CD4-positive, CD25-positive, alpha-beta regulatory T cell (primary cell): Measurements from ENCODE around the gene CERS6. TPM values are rescaled to one million over a fixed set of nuclear protein-coding genes. Genes with fewer than 3 reads are reported as not detected.
A peak's percentile ranks its signal among the peaks of the same experiment; 100 is the strongest.

Experiments used
- ATAC-seq, 2 donors: fragments of 150-1000 bp; cut with Tn5 transposase; one replicate each; pipeline ENCODE4 v1.10.0; 2021; ENCODE audit warnings: low read depth in 2 of 2, moderate number of reproducible peaks in 2 of 2, moderate library complexity in 1 of 2
- DNase-seq, 3 donors: peaks; one replicate each; pipeline versions ENCODE4 v3.0.0 to v3.0.0-alpha.2; 2012 to 2022; ENCODE audit warnings: mixed read lengths in 1 of 3
- H3K27ac ChIP-seq: one replicate; pipeline ENCODE4 v1.7.0; 2013; ENCODE audit warnings: mild to moderate bottlenecking, low read length; ENCODE audit not compliant: insufficient read depth, poor library complexity, severe bottlenecking
- H3K27me3 ChIP-seq: one replicate; pipeline ENCODE4 v1.7.0; 2013; ENCODE audit warnings: low read length; ENCODE audit not compliant: control insufficient read depth, insufficient read depth
- H3K36me3 ChIP-seq: one replicate; pipeline ENCODE4 v1.7.0; 2013; ENCODE audit warnings: mild to moderate bottlenecking, low read length, moderate library complexity; ENCODE audit not compliant: control insufficient read depth, insufficient read depth
- H3K4me1 ChIP-seq: 2 replicates; pipeline ENCODE4 v1.7.0; 2013; ENCODE audit warnings: mild to moderate bottlenecking, low read length; ENCODE audit not compliant: insufficient read depth, control insufficient read depth, poor library complexity, severe bottlenecking
- H3K4me3 ChIP-seq: one replicate; pipeline ENCODE4 v1.7.0; 2013; ENCODE audit warnings: low read depth, mild to moderate bottlenecking, low read length, moderate library complexity
- H3K9me3 ChIP-seq, 2 experiments: 1 replicate in 1 of 2; 2 replicates in 1 of 2; pipeline ENCODE4 v1.7.0; 2013; ENCODE audit warnings: low read length in 2 of 2, mild to moderate bottlenecking in 1 of 2, moderate library complexity in 1 of 2; ENCODE audit not compliant: control insufficient read depth in 2 of 2
- H3K27ac Mint-ChIP-seq, 3 donors: one replicate each; pipeline ENCODE4 v1.8.0; 2020 to 2022; ENCODE audit warnings: mild to moderate bottlenecking in 3 of 3, mixed read lengths in 3 of 3, moderate library complexity in 2 of 3
- H3K27me3 Mint-ChIP-seq: one replicate; pipeline ENCODE4 v1.8.0; 2022; ENCODE audit warnings: mild to moderate bottlenecking, mixed read lengths
- H3K36me3 Mint-ChIP-seq: one replicate; pipeline ENCODE4 v1.8.0; 2020; ENCODE audit warnings: mixed read lengths
- H3K4me1 Mint-ChIP-seq, 4 donors: one replicate each; pipeline ENCODE4 v1.8.0; 2020 to 2022; ENCODE audit warnings: mixed read lengths in 4 of 4, mild to moderate bottlenecking in 1 of 4
- H3K4me3 Mint-ChIP-seq, 4 donors: one replicate each; pipeline ENCODE4 v1.8.0; 2020 to 2022; ENCODE audit warnings: mild to moderate bottlenecking in 4 of 4, mixed read lengths in 4 of 4, moderate library complexity in 3 of 4
- H3K9me3 Mint-ChIP-seq, 7 donors: one replicate each; pipeline ENCODE4 v1.8.0; 2020 to 2022; ENCODE audit warnings: mixed read lengths in 7 of 7, mild to moderate bottlenecking in 3 of 7, moderate library complexity in 2 of 7
- polyA plus RNA-seq, 4 donors: library from polyadenylated mRNA; unstranded; fragments of 300-500 nt; fragmentation: Illumina TruSeq; gene quantifications; one replicate each; pipeline ENCODE4 v1.2.3, GENCODE V29; 2021
- total RNA-seq: library from RNA; stranded (reverse); gene quantifications from one replicate; pipeline ENCODE4 v1.2.3, GENCODE V29; 2022

The CERS6 gene
- total and polyA plus RNA-seq, 5 donors from 2014 or later: 1.3 to 5.3 (median 3.6) TPM

DNA sequence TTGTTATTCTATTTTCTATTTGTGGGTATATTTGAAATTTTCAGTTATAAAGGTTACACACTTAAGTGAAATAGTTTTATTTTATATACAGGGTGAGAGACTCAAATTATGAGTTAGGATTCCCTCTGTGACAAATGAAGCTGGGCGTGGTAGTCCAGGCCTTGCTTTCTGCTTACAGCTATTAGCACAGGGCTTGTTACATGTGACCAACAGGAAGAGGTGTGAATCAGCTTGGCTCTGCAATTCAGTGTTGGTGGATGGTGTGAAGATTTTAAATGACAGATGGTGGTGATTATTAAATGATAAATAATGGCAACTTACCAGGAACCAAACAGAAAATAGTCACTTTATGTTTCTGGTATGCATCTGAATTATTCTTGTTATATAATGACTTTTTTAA is 282.0 kb downstream of the CERS6 start:
- peak in 1 of 3 donors; percentile 28 for DNase-seq
- Mint-ChIP-seq H3K4me3 (no peak overlapping the region), H3K36me3 (no peaks in the 10 kb centered on the region), H3K4me1 (peaks cover 3 to 17% (median 9%) of the 10 kb centered on the region in 4 donors), H3K9me3 (peaks cover 0 to 1% (median 0%) of the 10 kb centered on the region in 7 donors), H3K27me3 (no peaks in the 10 kb centered on the region), H3K27ac (no peak overlapping the region)
- Histone ChIP-seq H3K36me3 (no peaks in the 10 kb centered on the region), H3K27ac (no peak overlapping the region), H3K27me3 (no peaks in the 10 kb centered on the region), H3K4me3 (no peak overlapping the region), H3K9me3 (no peaks in the 10 kb centered on the region), H3K4me1 (no peaks in the 10 kb centered on the region)
- ATAC-seq: no peak

- H3K36me3 ChIP-seq: no peaks in the 10 kb centered on the region
- H3K4me3 ChIP-seq: no peak overlapping the region
- no peak overlapping the region for H3K27ac Mint-ChIP-seq
- no peak for DNase-seq
- H3K9me3 Mint-ChIP-seq: peaks cover 0 to 1% (median 0%) of the 10 kb centered on the region in 7 donors
- H3K27me3 Mint-ChIP-seq: no peaks in the 10 kb centered on the region
- H3K27me3 ChIP-seq: no peaks in the 10 kb centered on the region
- H3K27ac ChIP-seq: no peak overlapping the region
- no peak for ATAC-seq
- H3K9me3 ChIP-seq: no peaks in the 10 kb centered on the region
- H3K36me3 Mint-ChIP-seq: no peaks in the 10 kb centered on the region
- H3K4me1 ChIP-seq: no peaks in the 10 kb centered on the region
- H3K4me1 Mint-ChIP-seq: peaks cover 3 to 17% (median 9%) of the 10 kb centered on the region in 4 donors
- no peak overlapping the region for H3K4me3 Mint-ChIP-seq
Measured at GRCh38 chr2:168740360-168740759, 284.3 kb downstream of the CERS6 start.

- DNase-seq (no peak), ATAC-seq (no peak)
- peaks cover 0 to 1% (median 0%) of the 10 kb centered on the region in 7 donors for H3K9me3 Mint-ChIP-seq
- peaks cover 3 to 17% (median 9%) of the 10 kb centered on the region in 4 donors for H3K4me1 Mint-ChIP-seq
- Histone ChIP-seq H3K4me3 (no peak overlapping the region), H3K4me1 (no peaks in the 10 kb centered on the region), H3K27ac (no peak overlapping the region), H3K27me3 (no peaks in the 10 kb centered on the region), H3K9me3 (no peaks in the 10 kb centered on the region), H3K36me3 (no peaks in the 10 kb centered on the region)
- H3K27ac Mint-ChIP-seq: no peak overlapping the region
- no peak overlapping the region for H3K4me3 Mint-ChIP-seq
- H3K27me3 Mint-ChIP-seq: no peaks in the 10 kb centered on the region
- no peaks in the 10 kb centered on the region for H3K36me3 Mint-ChIP-seq
Measured at GRCh38 chr2:168740788-168741187, 284.7 kb downstream of the CERS6 start.

DNA sequence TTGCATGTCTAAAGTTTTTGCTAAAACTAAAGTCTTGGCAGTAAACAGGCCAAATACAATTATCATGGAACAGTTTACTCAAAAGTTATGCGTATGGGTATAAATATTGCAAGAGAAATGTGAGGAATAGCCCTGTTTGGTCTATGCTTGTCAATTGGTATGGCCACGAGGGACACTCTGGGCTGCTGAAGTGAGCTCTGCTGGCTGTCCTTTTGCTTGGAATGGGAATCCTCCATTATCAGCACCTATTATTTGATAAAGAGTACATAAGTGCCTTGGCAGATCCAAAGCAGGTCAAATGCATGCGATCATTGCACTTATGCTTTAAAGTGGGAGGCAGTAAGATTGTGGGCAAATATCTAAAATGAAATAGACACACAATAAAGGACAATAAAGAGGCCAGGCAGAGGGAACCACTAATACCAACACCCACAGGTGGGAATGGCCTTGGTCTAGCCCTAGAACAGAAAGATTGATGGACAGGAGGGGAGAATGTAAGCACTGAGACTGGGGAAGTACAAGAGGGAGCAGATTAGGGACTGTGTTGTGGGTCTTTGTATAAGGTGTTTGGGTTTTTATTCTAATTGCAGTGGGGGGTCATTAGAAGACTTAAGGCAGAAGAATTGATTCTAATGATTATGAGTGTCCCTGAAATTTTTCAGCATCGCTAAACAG is 286.3 kb downstream of the CERS6 start:
- peak overlapping the region in 2 of 3 donors; percentile 29 to 68 for H3K27ac Mint-ChIP-seq
- H3K4me1 Mint-ChIP-seq: peaks cover 3 to 13% (median 8%) of the 10 kb centered on the region in 4 donors
- Histone ChIP-seq H3K27ac (no peak overlapping the region), H3K9me3 (no peaks in the 10 kb centered on the region), H3K36me3 (no peaks in the 10 kb centered on the region), H3K4me3 (no peak overlapping the region), H3K4me1 (no peaks in the 10 kb centered on the region), H3K27me3 (no peaks in the 10 kb centered on the region)
- no peaks in the 10 kb centered on the region for H3K36me3 Mint-ChIP-seq
- H3K4me3 Mint-ChIP-seq: no peak overlapping the region
- DNase-seq: no peak
- ATAC-seq: no peak
- H3K27me3 Mint-ChIP-seq: no peaks in the 10 kb centered on the region
- peaks cover 0 to 2% (median 0%) of the 10 kb centered on the region in 7 donors for H3K9me3 Mint-ChIP-seq

DNA sequence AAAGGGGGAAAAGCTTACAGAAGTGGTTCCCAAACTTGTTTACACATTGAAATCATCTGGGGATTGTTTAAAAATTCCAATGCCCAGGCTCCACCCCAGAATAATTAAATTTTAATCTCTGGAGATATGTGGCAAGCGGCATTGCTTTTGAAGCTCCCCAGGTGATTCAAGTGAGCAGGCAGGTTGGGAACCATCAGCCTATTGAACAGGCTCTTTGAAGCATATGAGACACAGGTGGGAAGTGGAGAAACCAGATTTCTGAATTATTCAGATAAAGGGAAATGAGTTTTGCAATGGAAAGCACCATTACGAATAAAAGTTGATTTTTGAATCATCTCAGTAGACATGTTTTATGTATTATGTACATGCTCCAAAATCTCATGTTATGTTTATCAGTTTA is 288.8 kb downstream of the CERS6 start:
- H3K36me3 Mint-ChIP-seq: no peaks in the 10 kb centered on the region
- peaks cover 0 to 2% (median 0%) of the 10 kb centered on the region in 7 donors for H3K9me3 Mint-ChIP-seq
- peak overlapping the region in 1 of 3 donors; percentile 74 for H3K27ac Mint-ChIP-seq
- Histone ChIP-seq H3K4me3 (no peak overlapping the region), H3K9me3 (no peaks in the 10 kb centered on the region), H3K27me3 (no peaks in the 10 kb centered on the region), H3K27ac (no peak overlapping the region), H3K36me3 (no peaks in the 10 kb centered on the region), H3K4me1 (peaks cover 14% of the 10 kb centered on the region)
- H3K27me3 Mint-ChIP-seq: no peaks in the 10 kb centered on the region
- H3K4me3 Mint-ChIP-seq: no peak overlapping the region
- peaks cover 0 to 24% (median 8%) of the 10 kb centered on the region in 4 donors for H3K4me1 Mint-ChIP-seq
- DNase-seq: no peak
- no peak for ATAC-seq

GRCh38 chr2:168748461-168748860 is 292.4 kb downstream of the CERS6 start:
- no peak overlapping the region for H3K27ac ChIP-seq
- no peaks in the 10 kb centered on the region for H3K27me3 ChIP-seq
- peaks cover 0 to 2% (median 0%) of the 10 kb centered on the region in 7 donors for H3K9me3 Mint-ChIP-seq
- H3K27ac Mint-ChIP-seq: peak overlapping the region in 1 of 3 donors; percentile 50
- H3K27me3 Mint-ChIP-seq: no peaks in the 10 kb centered on the region
- peaks cover 4 to 55% (median 30%) of the 10 kb centered on the region in 4 donors for H3K4me1 Mint-ChIP-seq
- ATAC-seq (no peak), DNase-seq (no peak)
- H3K9me3 ChIP-seq: no peaks in the 10 kb centered on the region
- H3K36me3 Mint-ChIP-seq: no peaks in the 10 kb centered on the region
- no peaks in the 10 kb centered on the region for H3K36me3 ChIP-seq
- no peak overlapping the region for H3K4me3 ChIP-seq
- no peak overlapping the region for H3K4me3 Mint-ChIP-seq
- H3K4me1 ChIP-seq: peaks cover 40% of the 10 kb centered on the region

- H3K27ac ChIP-seq: no peak overlapping the region
- H3K27me3 Mint-ChIP-seq: no peaks in the 10 kb centered on the region
- no peaks in the 10 kb centered on the region for H3K9me3 ChIP-seq
- no peaks in the 10 kb centered on the region for H3K36me3 ChIP-seq
- ATAC-seq: no peak
- H3K4me1 ChIP-seq: peaks cover 41% of the 10 kb centered on the region
- peaks cover 0 to 2% (median 0%) of the 10 kb centered on the region in 7 donors for H3K9me3 Mint-ChIP-seq
- DNase-seq: no peak
- peak overlapping the region in 1 of 4 donors; percentile 21 for H3K4me3 Mint-ChIP-seq
- H3K4me1 Mint-ChIP-seq: peaks cover 4 to 62% (median 33%) of the 10 kb centered on the region in 4 donors
- H3K27ac Mint-ChIP-seq: peak overlapping the region in 2 of 3 donors; percentile 50 to 85
- no peak overlapping the region for H3K4me3 ChIP-seq
- H3K36me3 Mint-ChIP-seq: no peaks in the 10 kb centered on the region
- no peaks in the 10 kb centered on the region for H3K27me3 ChIP-seq
Measured at GRCh38 chr2:168749297-168749696, 293.2 kb downstream of the CERS6 start.
